Activated CD8-positive, alpha-beta memory T cell treated with anti-CD3 and anti-CD28 coated beads for 1 hour (primary cell): ENCODE data around the gene CPNE2.

Source experiments
- DNase-seq, 2 donors: peaks; one replicate each; pipeline ENCODE4 v3.0.0-alpha.2; 2020; ENCODE audit warnings: low read depth in 1 of 2; ENCODE audit errors: extremely low read depth in 1 of 2

CPNE2 gene

DNA sequence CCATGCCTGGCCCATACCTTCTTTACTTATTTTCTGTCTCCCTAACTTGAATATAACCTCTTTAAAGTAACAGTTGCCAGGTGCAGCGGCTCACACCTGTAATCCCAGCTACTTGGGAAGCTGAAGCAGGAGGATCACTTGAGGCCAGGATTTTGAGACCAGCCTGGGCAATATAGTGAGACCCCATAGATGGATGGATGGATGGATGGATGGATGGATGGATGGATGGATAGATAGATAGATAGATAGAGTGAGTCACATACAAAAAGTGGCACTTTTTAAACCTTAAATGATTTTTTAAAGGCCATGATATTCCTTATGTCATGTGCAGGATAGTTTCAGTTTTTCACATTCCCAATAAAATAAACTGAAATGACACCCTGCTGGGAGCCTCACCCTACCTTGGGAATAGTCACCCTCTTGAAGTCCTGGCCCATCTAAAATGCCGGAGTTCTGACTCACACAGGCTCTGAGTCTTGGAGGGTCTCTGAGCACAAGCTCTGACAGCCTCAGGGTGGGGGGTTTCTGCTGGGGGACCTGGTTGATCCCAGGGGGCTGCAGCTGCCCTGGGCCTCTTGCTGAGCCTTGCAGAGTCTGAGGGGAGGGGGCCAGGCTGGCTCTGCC, 26.2 kb downstream of the CPNE2 start:
- no peak for DNase-seq

DNA sequence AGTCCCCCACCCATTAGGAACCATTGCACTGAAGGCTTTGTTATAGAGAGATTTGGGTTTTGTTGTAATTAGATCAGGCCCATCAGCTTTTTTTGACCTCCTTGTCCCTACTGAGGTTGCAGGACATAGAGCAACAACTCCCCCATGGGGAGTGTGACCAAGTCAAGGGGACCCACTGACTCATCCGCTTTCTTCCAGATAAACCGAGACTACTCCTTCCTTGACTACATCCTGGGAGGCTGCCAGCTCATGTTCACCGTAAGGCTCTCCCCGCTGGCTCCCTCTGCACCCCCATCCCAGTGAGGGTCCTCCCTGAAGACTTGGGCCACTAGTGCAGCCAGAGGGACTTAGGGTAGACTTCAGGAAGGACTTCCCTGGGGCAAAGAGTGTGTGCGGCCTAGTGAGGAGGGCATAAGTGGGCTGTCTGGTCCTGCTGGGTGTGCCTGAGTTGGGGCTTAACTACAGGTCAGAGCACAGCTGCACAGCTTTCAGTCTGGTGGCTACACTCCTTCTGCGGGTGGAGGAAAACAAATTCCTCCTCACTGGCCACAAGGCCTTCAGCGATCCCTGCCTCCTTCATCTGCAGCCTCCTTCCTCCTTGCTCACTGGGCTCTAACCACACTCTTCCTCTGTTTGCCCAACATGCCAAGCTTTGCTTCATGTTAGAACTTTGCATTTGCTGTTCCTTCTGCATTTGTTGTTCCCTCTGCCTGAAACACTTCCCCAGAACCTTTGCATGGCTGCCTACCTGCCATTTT, 31.0 kb downstream of the CPNE2 start:
- DNase-seq = no peak

DNA sequence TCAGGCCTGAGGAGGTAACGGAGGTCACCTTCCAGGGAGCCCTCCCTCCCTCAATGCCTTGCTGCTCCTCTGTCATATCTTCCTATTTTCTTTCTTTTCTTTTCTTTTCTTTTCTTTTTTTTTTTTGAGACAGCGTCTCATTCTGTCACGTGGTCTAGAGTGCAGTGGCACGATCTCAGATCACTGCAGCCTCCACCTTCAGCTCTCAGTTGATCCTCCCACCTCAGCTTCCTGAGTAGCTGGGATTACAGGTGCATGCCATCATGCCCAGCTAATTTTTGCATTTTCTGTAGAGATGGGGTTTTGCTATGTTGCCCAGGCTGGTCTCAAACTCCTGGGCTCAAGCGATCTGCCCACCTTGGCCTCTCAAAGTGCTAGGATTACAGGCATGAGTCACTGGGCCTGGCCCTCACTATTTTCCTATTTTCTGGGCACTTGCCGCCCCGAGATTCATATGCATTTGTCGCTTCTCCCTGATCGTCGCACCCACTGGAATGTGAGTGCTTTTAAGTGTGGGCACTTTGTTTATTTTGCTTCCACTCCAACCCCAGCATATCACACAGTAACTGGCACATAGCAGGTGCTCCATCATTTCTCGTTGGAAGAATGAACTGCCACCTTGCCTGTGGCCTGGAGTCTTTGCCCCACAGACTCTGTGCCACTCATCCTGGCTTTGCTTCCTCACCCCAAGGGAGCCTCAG, 31.7 kb downstream of the CPNE2 start:
- no peak for DNase-seq

DNA sequence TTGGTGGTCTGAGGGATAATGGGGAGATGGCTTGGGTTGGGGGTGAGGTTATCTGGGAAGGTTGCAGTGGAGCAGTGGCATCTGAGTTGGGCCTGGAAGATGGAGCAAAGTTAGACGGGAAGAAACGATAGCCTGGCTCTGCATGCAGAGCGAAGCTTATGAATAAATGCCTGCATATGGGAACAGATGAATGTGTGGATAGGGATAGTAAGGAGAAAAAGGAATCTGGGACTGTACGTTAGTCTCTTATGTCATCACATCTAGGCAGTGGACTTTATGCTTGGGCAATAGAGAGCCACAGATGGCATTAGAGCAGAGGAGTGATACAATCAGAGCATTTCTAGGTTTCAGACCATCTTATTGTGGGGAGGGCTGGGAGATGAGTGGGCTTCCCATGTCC, 33.0 kb downstream of the CPNE2 start:
- DNase-seq = no peak

DNA sequence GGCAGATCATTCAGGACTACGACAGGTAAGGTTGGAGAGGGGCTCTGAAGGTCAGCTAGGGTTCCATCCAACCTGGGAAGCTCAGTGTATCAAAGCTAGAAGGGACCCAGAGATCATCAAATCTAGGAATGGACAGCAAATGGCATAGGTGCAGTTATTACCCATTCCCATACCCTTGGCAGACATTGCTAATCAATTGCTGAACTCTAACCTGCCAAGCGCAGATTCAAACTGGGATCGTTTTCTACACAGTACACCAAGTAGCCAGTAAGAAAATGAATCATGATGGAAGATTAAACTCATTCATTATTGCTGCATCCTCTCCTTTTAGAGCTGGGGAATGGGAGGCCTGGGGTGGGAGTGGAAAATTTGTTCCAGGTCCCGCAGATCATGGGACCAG, 33.6 kb downstream of the CPNE2 start:
- no peak for DNase-seq

DNA sequence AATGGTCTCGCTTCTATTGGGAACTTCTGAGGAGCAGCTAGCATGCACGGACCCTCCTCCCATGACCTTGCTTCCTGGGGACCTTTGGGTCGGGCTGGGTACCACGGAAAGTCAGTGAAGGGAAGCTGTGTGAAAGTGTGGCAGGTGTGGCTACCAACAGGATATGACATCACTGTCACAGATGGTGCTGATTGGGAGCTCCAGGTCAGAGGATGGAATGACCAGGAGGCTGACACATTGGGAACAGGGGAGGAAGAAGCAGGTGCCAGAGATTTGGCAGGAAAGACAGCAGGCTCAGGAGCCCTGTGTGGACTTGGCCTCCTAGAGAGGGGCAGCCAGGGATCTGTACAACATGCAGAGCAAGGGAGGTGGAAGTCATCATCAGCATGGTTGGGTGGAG, 34.0 kb downstream of the CPNE2 start:
- no peak for DNase-seq

DNA sequence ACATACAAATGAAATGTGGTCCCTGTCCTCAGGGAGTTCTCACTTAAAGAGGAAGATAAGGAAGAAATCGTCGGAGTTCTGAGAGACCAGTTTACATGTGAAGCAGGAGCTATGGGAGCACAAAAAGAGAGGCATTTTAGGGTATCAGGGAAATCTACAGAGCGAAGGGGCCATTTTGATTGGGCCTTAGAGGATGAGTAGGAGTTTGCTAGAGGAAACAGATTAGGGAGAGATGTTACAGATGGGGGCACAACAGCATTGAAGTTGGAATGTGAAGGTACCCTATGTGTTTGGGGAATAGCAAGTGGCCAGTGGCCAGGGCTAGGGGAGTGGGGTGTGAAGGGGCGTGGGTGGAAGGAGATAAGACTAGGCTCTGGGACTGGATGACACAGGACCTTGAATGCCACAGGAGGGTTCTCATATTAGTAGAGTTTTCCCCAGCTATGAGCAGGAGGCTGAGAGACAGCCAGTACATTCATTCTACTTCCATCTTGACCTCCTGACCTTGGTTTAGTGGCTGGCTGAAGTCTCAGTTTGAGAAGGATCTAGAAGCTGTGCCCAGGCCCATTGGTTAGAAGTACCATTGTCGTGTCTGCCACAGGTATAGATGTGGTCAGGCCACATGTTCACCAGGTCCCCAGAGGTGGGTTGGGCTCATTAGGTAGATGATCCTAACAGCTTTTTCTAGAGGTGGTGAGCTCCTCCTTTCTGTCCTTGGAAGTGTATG, 34.8 kb downstream of the CPNE2 start:
- no peak for DNase-seq

DNA sequence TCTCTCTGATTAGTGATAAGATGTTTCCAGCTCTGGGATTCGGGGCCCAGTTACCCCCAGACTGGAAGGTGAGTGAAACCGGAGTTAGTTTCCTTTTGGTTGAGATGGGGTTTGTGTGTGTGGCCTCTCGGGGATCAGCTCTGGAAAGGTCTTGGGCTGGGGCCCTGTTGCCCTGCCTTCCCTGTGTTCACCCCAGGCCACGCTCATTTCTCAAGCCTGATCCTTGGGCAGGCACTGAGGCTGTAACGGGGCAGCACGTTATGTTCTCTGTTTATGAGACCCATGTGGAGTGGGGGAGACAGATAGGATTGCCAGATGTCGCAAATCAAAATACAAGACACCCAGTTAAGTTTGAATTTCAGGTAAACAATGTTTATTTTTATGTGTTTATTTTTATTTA, 35.5 kb downstream of the CPNE2 start:
- DNase-seq = no peak

DNA sequence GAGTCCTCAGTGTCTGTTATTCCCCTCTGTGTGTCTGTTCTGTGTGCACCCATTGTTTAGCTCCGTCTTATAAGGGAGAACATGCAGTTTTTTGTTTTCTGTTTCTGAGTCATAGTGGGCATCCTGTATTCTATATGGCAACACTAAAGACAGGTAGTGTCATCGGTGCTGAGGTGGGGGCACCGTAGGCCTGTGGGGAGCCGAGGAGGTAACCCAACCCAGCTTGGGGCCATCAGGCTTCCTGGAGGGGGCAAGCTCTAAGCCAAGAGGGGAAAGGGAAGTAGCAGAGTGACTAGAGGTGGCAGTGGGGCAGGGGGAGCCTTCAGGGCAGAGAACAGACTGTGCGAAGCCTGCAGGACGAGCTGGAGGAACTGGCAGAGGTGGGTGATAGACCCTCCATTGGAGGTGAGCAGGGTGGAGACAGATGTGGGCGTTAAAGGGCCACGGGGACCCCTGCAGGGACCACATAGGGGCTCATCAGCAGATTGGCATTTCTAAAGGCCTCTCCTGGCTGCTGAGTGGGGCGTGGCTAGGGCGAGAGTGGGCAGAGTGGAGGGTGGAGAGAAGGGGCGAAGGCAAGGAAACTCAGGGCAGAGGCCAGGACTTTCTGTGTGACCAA, 36.5 kb downstream of the CPNE2 start:
- DNase-seq = peak in 1 of 2 donors; percentile 34

DNA sequence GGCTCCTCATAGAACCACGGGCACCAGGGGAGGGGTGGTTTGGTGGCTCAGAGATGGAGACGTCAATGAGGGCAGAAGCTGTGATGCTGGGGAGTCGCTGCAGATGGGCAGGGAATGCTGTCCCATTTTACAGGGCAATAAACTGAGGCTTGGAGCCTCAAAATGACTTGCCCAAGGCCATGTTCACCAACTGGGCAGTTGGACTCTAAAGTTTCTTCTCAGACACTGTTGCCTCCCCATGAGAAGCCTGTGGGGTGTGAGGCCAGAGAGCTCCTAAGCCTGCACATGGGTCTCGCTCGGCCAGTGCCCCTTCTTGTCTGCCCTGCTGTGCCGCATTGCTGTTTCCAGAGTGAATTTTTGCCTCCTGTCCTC, 38.6 kb downstream of the CPNE2 start:
- no peak for DNase-seq

DNA sequence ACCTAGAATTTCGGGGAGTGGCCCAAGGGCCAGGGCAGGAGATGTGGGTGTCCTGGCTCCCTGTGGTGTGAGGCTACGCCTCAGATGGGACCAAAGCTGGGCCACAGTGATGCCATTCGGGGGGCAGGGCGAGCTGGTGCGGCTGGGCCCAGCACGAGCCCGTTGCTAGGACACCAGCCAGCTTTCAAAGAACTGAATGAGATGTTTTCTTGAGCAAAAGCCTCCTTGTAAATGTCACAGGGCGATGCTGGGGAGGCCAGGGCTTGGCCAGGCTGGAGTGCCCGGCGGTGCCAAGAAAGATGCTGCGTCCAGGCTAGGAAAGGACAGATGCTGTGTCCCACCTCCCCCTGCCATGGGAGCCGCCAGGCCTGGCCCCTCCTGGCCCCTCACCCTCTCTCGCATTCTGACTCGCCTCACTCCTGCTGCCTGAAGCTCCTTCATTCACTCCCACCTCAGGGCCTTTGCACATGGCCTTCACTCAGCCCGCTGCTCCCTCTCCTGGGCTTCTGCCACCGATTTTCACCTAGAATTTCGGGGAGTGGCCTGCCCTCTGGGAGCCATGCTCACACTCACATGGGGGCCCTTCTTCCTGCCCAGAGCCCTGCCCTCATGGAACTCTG, 39.1 kb downstream of the CPNE2 start:
- no peak for DNase-seq

DNA sequence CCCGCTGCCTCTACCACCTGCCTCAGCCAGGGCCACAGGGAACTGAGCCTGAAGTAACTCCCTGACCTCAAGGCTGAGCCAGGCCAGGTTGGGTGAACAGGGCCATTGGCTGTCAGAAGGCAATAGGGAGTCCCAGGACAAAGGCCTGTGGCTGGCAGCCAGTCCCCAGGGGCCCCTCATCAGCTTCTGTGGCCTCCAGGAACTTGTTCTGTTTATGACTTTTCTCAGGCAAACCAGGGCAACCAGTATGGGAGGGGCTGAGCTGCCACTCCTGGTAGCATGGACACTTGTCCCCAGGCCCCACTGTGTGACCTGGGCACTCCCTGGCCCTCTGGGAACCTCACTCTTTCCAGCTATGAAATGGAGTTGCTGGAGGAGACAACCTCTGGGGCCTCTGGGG, 40.1 kb downstream of the CPNE2 start:
- DNase-seq = no peak

DNA sequence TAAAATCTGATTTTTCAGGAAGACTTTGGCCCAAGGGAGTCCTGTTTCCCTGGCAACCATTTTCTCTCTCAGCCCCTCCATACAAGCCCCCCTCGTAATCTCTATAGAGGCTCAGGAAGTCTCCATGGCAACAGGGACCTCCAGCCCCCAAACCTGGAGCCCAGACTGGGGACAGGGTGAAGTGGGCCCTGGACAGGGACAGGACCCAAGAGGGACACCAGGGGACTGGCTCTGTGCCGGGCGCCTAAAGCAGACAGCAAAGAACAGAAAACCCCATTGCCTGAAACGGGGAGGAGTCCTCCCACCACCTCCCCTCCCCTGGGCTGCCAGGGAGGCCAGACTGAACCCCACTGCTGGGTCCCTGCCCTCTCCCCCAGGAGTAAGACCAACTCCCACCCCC, 40.6 kb downstream of the CPNE2 start:
- DNase-seq = no peak

DNA sequence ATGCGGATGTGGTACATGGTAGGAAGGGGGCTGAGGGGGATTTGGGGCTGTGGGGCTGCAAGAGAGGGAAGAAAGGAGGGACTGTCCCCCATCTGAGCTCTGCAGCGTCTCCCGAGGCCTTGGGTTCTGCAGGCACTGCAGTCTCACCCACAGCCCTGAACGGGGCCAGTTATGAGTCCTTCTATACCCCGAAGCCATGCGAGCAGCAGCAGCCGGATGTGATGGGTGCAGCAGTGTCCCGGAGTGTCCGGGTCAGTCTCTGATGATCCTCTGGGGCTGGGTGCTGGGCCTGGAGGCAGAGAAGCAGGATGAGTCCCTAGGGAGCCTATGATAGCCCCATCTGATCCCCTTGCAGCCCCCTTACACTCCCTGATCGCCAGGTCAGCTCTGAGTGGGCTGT, 41.5 kb downstream of the CPNE2 start:
- DNase-seq = no peak

DNA sequence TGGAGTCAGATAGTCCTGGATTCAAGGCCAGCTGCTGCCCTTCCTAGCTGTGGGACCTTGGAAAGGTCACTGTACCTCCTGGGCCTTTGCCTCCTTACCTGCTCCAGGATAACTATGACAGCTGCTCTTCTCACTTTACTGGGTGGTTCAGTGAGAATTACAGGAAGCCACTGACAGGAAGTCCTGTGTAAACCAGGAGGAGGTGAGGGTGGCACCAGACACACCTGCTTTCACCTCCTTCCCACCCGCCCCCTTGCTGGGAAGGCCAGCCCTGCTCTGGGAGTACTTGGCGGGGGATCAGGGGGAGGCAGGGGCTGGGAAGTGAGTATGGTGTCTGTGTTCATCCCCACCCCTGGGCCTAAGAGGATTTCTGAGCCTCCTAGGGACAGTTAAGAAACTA, 42.6 kb downstream of the CPNE2 start:
- peak in 1 of 2 donors; percentile 14 for DNase-seq

DNA sequence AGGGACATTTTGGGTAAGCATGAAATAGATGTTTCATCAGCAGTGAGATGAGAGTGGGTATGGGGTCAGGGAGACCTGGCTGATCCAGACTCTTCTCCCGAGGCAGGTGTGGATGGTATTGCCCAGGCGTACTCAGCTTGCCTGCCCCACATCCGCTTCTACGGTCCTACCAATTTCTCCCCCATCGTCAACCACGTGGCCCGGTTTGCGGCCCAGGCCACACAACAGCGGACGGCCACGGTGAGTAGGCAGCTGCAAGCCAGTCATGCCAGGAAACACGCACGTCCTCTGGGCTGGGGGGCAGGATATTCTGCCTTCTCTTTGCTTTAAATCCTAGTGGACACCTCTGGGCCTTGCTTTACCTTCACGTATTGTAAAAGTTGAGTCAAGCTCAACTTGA, 44.7 kb downstream of the CPNE2 start:
- no peak for DNase-seq

DNA sequence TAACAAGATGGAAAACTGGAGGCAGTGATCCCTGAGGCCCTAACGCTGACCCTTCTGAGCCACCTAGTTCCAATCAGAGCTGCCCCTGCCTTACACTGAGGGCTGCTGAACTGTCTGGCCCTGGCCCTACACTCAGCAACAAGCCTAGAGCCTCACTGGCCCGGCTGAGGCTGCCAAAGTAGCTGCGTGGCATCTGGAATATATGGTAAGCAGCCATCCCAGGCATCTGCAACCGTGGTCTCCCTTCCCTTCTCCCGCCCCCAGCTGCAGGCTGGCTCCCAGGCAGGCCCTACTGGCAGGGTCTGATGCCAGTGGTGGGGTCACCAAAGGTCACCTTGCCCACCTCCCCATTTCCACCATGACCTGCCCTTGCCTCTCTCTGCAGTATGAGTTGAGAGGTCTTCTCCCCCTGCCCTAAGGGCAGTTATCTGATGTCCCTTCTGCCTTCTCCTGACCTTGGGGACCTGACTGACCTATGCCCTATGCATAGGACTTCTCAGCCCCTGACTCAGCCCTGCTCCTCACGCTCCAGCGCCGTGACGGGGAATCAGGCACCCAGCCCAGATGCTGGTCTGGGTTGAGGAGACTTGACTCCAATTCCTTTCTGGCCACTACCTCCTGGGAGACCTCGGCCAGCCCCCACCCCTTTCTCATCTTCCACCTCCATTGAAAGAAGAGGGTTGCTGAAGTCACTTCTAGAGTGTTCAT, 45.3 kb downstream of the CPNE2 start:
- no peak for DNase-seq

DNA sequence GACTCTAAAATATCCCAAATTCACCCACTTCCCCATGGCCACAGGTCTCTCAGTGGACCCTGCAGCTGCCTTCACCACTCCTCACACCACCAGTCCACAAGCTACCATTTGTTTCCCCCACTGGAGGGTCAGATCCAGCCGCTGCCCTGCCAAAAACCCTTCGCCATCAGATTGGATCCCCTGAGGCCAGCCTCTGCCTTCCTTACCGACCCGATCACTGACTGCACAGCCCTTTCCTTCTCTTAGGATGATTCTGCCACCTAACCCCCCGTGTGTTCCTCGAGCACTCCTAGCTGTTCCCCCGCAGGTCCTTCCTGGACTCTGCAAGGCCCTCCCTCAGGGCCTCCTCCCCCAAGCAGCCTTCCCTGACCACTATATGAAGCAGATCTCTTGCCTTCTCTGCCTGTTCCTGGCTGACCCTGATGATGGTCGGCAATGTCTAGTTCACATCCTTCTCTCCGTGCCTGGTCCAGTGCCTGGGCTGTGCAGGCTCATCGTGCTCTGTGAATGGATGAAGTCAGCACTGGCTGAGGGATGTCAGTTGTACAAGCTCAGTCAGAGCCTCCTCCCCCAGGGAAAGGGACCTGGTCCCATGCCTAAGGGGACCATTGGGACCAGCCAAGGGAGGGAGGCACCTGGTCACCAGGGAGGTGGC, 46.0 kb downstream of the CPNE2 start:
- no peak for DNase-seq

DNA sequence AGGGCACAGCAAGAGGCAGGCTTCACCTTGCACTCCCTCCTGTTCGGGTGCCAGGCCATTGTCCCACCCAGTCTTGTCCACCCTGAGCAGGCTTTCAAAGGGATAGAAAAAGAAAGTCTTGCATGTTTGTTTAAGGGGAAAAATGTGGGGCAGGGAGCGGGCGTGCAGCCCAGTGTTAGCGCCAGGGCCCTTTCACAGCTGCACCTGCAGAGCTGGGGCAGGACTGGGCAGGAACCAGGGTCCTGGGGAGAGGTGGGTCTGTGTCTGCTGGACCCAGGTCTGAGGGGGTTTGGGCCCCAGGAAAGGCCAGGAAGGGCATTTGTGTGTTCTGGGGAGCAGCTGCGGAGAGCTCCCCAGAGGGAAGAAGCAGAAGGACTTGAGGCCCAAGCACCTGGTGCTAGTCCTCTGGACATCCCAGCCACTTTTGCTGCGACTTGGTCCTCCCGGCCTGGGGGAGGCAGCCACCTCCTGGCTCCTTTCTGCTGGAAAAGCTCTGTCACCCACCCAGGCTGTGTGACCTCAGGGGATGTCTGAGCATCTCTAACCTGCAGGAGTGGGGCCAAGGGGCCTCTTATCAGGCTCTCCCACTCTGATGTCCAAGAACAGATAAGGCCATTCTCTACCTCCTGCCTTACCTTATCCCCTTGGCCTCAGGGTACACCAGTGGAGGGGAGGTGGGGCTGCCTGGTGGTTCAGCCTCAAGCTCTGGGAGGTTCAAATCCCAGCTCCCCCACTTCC, 48.7 kb downstream of the CPNE2 start:
- no peak for DNase-seq
